NCI-H146 treated with DMSO at 0.1 percent for 48 hours (cell line): ENCODE measurements around the gene FUBP1.
"Not testable (repeated sequence)": the region's sequence is repeated elsewhere in the genome, so short reads cannot be mapped to it uniquely, and the experiment has no call there.

Source experiments
- DNase-seq: peaks from one replicate; lab custom pipeline; 2025; ENCODE audit not compliant: unreplicated experiment; lab: John Stamatoyannopoulos, UW

FUBP1 gene

DNA sequence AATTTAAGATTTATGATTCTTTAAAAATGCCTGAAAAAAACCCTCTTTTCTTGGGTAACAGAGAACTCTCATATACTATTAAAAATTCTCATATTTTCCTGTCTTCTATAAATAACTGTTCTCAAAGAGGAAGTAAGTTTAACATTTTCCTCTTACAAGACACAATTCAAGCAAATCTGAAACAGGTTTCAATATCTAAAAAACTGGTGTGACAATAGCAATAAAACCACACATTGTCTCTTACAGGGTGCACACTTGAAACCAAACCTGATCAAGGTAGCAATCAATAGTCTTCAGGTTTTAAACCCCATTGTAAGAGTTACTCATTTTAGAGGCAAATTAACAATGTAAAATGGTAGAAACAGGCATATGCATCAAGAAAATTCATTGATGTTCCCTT, 28.0 kb downstream of the FUBP1 start:
- DNase-seq = no peak

DNA sequence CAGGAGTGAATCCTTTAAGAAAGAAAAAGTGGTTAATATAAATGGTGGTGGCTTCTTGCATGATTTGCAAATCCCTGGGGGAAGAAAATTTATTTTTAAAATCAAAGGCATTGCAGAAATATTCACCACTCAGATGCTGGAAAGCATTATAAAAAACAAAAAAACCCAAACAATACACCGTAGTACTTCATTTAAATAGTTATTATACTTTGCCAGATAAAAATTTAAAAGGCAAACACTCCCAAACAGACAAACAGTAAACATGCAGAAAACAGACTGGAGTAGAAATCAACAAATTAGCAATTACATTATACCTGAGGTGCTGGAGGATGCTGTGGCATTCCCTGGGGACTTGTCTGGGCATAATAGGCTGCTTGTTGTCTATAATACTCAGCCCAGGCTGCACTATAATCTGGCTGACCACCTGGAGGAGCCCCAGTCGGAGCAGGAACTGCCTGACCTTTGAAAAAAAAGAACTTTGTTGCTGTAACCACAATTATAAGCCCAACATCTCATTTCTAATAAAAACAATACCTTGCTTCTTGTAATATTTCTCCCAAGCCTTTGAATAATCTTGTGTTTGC, 29.9 kb downstream of the FUBP1 start:
- no peak for DNase-seq

DNA sequence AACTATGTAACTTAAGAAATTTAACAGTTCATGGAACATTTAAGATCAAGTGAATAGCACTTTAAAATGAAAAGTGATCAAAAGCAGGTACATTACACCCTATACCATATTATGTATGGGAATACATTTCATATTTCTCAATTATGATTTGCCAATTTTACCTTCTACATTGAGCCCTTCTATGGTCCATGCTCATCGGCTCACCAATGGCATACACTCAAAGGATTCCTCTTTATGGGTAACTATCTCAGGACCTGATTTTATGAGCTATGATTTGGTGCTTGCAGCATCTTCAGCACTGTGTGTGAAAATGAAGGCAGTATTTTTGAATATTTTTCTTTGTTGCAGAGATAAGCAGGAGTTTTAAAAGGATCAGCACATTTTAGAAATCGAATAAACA, 33.5 kb downstream of the FUBP1 start:
- DNase-seq = no peak

DNA sequence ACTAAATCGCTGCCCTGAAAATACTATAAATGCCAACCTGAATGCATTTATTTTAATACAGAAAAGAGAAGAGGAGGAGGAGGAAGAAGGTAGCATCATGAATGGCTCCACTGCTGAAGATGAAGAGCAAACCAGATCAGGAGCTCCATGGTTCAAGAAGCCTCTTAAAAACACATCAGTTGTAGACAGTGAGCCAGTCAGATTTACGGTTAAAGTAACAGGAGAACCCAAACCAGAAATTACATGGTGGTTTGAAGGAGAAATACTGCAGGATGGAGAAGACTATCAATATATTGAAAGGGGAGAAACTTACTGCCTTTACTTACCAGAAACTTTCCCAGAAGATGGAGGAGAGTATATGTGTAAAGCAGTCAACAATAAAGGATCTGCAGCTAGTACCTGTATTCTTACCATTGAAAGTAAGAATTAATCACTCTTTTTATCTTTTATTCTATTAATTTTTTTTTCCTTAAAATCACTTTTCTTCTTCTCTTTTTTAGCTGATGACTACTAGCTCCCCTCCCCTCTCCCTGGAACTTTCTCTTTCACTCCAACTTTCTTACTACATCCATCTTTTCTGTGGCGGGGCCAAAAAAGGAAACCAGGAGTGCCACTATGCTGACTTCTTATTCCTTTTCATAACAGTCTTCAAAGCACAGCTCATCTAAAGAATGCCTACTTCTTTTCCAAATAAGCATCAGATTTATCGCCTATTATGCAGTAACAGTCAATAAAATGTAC, 36.3 kb downstream of the FUBP1 start:
- DNase-seq = no peak

DNA sequence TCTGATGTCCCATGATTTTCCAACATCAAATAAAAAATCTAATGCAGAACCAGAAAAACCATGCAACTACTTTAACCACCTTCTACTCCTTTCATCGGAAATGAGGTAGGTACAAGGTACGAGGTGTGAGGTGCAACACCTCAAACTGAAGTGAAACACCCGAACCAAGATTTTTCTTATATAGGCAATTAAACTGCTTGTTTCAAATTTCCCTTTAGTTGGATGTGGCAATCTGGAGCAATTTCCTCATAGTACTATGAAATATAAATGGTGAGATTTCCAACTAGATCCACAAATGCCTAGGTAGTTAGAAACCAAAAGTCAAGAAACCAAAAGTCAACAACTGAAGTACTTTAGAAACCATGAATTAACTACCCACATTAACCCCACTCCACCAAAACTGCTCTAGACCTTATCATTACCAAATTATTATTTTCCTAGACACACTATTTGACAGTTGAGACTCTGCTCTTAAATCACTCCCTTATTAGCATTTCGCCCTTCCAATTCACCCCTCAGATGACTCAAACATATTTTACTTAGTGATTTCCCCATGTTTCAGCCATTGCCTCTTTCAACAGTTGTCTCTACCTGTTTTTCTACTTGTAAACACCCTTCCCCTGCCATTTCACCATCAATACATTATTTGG, 37.8 kb downstream of the FUBP1 start:
- no peak for DNase-seq

DNA sequence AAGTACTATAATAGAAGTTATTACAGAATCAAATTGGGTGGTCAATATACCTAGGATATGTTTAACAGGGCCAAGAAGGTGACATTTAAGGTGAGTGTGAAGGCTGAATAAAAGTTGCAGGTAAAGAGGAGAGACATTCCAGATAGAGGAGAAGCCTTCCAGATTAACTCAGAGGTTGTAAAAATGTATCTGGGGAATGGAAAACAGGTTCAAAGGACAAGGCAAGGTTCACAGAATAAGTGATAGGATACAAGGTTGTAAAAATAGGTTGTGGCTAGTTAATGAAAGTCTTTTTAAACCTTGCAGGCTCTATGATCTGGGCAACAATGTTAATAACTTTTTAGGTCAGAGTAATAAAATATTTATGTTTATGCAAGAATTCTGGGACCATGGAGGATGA, 40.2 kb downstream of the FUBP1 start:
- no peak for DNase-seq

DNA sequence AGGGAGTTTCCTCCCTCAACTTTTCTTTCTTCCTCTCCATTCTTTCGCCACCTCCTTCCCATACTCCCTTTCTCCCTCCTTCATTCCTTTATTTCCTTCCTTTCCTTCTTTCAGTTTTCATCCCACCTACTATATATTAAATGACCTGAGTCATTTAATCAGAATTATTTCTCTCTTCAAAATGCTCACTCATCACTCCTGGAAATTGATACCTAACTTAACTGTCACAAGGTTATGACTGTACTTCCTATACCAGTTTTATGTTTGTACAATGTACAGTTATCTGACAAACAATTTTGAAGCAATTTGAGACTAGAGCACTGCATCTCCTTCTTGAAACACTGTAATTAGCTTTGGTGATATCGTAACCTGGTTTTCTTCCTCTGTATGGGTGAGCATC, 49.1 kb downstream of the FUBP1 start:
- no peak for DNase-seq

DNA sequence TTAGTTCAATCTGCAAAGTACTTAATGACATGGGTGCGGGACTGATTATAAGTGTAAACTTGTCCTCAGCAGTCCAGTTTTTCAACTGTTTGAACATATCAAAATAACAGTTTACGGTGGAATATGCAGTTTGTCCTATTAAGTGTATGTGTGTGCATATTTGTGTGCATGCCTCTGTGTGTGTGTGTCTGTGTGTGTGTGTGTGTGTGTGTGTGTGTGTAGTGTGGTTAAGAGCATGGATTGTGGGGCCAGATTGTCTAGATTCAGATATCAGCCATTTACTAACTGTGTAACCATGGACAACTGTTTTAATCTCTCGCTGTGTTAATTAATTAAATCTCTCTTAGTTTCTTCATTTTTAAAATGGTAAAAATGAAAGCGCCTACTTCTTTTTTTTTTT, 51.5 kb downstream of the FUBP1 start:
- DNase-seq = no peak

DNA sequence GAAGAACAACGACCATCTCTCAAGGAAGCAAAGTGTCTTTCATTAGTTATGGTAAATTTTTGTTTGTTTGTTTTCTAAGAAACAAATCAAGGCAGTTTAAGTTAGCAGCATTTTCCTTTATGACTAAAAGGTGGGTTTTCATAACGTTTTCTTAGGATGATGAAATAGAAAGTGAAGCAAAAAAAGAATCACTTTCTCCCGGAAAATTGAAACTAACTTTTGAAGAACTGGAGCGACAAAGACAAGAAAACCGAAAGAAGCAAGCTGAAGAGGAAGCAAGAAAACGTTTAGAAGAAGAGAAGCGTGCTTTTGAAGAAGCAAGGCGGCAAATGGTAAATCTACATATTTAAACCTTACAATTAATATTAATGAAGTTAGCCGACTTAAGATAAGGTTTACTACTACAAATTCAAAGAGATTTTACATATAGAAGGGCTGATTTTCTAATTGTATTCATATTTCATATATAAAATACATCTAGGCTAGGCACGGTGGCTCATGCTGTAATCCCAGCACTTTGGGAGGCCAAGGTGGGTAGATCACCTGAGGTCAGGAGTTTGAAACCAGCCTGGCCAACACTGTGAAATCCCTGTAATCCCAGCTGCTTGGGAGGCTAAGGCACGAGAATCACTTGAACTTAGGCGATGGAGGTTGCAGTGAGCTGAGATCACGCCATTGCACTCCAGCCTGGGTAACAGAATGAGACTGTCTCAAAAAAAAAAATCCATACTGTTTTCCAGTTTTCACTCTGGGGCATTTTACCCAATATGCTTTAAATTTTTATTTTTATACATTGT, 52.1 kb downstream of the FUBP1 start:
- no peak for DNase-seq

DNA sequence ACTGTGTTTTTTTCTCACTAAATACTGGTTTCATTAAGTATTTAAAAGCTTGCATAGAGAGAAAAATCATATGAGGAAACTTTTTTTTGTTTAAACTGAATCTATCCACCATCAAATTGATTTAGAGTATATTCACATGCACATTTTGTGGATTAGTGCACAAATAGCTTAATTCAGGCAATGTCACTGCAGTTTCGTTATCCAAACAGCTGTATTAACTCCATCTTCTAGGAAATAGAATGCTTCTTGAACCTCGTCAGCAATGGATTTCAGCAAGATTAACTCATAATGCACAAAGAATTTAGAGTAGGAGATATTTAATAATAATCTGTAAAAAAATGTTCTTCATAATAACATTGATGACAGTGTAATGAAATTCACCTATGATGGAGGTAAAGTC, 52.9 kb downstream of the FUBP1 start:
- DNase-seq = no peak

DNA sequence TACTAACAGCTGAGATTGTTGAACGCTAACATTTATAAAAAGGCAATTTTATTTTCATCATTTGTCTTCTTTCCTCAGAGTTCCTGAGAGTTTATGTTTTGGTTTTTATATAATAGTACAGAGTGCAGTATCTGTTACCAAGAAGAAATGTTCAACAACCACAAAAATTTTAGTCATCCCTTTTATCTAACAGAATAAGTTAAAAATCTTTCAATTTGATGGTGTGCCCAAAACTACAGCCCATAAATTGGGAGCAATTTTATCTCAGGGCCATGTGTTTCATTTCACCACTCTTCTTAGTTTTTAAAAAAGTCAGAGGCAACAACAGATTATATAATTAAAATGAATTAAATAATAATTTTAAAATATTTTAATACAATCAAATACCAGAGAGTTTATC, 53.4 kb downstream of the FUBP1 start:
- no peak for DNase-seq

DNA sequence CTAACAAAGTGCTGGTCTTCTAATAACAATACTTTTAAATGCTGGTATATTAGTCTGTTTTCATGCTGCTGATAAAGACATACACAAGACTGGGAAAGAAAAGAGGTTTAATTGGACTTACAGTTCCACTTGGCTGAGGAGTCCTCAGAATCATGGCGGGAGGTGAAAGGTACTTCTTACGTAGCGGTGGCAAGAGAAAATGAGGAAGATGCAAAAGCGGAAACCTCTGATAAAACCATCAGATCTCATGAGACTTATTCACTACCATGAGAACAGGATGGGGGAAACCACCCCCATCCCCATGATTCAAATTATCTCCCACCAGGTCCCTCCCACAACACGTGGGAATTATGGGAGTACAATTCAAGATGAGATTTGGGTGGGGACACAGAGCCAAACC, 60.0 kb downstream of the FUBP1 start:
- not testable (repeated sequence) for DNase-seq

DNA sequence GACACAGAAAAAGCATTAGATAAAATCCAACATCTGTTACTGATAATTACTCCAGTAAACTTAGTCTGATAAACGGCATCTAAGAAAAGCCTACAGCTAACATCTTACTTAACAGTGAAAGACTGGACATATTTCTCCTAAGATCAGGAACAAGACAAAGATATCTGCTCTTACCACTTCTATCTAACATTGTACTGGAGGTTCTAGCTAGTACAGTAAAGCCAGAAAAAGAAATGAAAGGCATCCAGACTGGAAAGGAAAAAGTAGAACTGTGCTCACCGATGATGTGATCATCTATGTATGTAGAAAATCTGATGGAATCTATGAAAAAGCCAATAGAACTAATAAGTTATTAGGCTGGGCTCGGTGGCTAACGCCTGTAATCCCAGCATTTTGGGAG, 68.8 kb downstream of the FUBP1 start:
- no peak for DNase-seq

DNA sequence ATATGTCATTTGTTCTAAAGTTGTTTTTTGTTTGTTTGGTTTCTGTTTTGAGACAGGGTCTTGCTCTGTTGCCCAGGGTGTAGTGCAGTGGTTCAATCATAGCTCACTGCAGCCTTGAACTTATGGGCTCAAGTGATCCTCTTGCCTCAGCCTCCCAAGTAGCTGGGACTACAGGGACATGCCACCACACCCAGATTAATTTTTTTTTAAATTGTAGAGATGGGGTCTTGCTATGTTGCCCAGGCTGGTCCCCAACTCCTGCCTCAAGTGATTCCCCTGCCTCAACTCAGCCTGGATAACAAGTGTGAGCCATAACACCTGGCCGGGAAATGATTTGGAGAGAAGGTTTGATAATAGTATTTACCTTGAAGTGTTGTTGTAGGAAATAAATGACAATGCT, 72.2 kb downstream of the FUBP1 start:
- no peak for DNase-seq

DNA sequence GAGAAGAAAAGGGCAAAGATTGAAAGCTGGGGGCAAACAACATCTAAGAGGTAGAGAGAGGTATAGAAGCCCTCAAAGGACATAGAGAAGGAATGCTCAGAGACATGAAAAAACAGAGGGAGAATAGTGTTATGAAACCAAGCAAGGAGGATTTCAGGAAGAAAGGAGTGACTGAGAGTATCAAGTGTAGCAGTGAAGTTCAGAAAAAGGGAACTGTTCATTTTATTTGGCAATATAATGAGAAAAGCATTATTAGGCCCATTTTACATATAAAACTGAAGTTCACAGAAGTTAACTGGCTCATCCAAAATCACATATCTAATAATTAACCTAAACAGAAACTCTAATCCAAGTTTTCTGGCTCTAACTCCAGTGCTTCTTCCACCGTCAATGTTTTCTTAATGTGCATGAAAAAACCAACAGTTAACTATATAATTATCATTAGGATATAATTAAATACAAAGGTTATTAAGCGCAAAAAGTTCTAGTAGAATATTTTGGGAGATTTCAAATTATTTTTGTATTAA, 72.8 kb downstream of the FUBP1 start:
- no peak for DNase-seq

DNA sequence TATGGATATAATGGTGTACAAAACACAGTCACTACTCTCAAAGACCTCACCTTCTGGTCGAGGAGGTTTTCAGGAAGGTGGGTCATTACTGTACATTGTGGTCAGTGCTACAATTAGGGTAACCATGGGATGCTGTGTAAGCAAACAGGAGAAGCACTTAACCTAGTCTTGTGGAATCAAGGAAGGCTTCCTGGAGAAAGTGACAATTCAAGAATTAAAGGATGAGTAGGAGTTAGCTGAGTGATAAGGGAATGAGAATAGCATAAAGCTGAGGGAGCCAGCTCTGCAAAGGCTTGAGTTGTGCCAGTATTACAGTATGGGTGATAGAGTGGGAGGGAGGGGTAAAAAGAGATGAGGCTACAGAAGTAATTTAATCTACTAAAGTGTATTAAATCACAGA, 73.3 kb downstream of the FUBP1 start:
- DNase-seq = no peak

DNA sequence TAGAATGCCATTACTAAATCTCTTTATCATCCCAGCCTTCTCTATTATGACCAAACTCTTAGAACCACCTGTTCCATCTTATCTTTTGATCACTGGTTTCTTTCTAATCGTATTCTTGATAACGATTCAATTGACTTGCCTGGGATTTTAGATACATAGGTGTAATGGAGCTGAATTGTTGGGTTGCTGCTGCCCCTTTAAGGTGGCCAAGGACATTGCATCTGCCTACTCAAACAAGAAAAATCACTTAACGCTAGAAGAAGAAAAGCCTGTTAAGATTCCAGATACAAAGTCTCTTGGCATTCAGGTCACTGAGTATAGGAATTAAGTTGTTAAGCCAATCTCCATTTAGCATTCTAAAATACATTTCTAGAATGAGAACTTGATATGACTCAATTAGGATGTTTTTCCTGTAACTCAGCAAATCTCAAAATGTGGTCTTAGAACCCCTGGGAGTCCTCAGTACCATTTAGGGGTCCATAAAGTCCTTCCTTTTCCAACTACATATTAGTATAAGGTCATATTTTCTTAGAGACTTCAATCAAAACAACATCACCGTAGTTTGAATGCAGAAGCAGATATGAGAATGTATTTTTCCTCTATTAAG, 78.1 kb downstream of the FUBP1 start:
- DNase-seq = peak; percentile 4

DNA sequence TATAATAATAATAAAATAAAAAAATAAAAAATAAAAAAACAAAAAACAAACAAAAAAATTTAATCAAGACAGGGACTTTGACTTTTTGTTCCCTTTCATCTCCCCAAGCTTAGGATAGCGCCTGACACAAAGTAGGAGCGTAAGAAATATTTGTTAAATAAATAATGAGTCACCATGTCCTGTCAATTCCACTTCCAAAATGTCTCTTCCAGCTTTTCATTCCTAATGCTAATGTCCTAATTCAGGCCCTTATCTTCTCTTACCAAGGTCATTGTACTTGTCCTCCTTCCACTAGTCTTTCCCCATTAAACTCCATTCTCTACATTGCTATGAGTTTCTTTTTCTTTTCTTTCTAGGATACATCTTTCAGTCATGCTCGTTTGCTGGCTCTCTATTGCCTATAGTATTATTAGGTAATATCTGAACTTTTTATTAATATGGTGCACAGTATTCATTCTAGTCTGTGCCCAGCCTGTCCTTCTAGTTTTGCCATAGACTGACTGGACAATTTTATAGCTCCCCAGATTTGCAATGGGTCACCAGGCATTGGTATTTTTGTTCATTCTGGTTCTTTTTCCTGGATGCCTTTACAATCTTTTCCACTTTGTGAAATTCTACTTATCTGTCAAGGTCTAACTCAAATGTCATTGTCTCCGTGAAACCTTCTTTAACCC, 79.1 kb downstream of the FUBP1 start:
- no peak for DNase-seq
